Omental fat pad (tissue), 4 donors: ENCODE measurements around the gene SPINK2. TPM values are rescaled to one million over a fixed set of nuclear protein-coding genes. Genes with fewer than 3 reads are reported as not detected.

Experiments used
- ATAC-seq: fragments of 150-250 bp; one replicate; pipeline ENCODE4 v1.9.1; 2016; ENCODE audit warnings: mild to moderate bottlenecking, moderate library complexity; ENCODE audit not compliant: low FRiP score
- DNase-seq: peaks from one replicate; pipeline ENCODE4 v3.0.0-alpha.2; 2019; ENCODE audit warnings: low spot score
- total RNA-seq, 4 donors: library from RNA; depleted of rRNA; stranded (reverse); fragments of >200 nt; gene quantifications; one replicate each; pipeline ENCODE4 v1.1.0, GENCODE V29; 2016
- TF ChIP-seq, protein P1 (sequence below), 3 donors: fragments of 450-650 bp; IDR thresholded peaks; one replicate each; pipeline ENCODE4 v1.5.1; 2016 to 2017; ENCODE audit warnings: antibody characterized with exemption in 3 of 3, mild to moderate bottlenecking in 3 of 3, moderate library complexity in 2 of 3

SPINK2 gene
- total RNA-seq, 4 donors from 2014 or later = 5.7 TPM; not detected in 3

DNA sequence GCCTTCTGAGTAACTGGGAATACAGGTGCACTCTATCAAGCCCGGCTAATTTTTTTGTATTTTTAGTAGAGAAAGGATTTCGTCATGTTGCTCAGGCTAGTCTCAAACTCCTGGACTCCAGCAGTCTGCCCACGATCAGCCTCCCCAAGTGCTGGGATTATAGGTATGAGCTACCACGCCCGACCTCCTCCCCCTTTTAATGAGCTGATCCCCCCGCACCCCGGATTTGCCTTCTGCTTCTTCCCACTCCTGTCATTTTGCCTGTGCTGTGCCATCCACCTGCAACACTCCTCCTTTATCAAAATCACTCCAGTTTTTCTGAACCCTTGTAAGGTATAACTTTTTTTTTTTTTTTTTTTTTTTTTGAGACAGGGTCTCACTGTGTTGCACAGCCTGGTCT is 33.4 kb downstream of the SPINK2 start:
- TF ChIP-seq, protein P1, sequence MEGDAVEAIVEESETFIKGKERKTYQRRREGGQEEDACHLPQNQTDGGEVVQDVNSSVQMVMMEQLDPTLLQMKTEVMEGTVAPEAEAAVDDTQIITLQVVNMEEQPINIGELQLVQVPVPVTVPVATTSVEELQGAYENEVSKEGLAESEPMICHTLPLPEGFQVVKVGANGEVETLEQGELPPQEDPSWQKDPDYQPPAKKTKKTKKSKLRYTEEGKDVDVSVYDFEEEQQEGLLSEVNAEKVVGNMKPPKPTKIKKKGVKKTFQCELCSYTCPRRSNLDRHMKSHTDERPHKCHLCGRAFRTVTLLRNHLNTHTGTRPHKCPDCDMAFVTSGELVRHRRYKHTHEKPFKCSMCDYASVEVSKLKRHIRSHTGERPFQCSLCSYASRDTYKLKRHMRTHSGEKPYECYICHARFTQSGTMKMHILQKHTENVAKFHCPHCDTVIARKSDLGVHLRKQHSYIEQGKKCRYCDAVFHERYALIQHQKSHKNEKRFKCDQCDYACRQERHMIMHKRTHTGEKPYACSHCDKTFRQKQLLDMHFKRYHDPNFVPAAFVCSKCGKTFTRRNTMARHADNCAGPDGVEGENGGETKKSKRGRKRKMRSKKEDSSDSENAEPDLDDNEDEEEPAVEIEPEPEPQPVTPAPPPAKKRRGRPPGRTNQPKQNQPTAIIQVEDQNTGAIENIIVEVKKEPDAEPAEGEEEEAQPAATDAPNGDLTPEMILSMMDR (IDR thresholded peaks at IDR 0.05) = no peak
- no peak for ATAC-seq
- DNase-seq = no peak

DNA sequence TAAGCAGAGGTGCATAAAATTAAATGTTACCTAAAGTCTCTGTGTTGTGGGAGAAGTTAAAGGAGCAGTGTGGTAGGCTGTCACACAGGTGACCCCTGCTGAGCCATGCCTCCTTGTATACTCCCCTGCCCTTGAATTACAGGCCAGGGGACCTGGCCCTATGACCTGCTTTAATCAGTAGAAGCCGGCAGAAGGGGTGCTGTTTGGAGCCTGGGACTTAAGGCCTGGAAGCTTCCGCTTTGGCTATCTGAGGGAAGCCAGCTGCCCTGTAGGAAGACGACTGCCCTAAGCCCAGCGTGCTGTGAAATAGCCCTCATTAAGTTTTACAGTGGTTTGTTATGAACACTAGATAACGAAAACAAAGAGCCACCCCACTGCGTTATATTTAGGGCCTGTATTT is 34.1 kb downstream of the SPINK2 start:
- no peak for DNase-seq
- peak; percentile 14 for ATAC-seq
- TF ChIP-seq, protein P1 (IDR thresholded peaks at IDR 0.05) = no peak

DNA sequence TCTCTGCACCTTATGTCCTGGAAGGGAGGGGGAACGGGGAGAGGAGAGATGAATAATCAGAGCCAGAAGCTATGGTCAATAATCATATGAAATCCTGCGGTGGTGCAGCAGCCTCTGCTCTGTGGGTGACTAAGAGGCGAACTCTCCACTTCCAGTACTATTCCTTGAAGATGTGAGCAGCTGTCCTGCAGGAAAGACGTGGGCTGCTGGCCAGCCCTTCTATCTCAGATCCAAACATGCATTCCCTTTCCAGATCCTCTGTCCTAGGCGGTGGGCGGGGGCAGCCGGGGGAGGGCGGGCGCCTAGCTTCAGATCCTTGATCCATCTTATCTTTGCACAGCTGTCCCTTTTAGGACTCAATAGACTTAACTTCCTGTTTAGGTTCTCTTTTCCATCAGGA is 34.5 kb downstream of the SPINK2 start:
- peak; percentile 76 for ATAC-seq
- TF ChIP-seq, protein P1 (IDR thresholded peaks at IDR 0.05) = no peak
- DNase-seq = no peak

DNA sequence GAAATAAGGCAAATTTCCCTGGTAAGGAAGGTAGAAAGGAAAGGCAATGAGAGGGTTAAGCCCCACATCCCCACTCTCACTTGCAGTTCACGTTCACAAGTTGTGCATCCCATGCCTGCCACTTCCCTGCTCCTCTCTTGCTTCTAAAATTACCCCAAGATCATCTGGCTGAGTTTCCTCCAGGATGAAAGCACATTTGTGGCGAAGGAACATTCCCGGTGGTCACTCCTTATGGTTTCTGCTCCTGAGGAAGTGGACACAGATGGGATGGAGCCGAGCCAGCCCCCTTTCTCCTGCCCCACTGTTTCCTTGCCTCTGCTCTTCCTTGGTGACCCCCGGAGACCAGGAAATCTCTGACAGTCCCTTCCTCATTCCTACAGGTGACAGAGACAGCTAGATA is 37.5 kb downstream of the SPINK2 start:
- TF ChIP-seq, protein P1 (IDR thresholded peaks at IDR 0.05) = no peak
- no peak for ATAC-seq

DNA sequence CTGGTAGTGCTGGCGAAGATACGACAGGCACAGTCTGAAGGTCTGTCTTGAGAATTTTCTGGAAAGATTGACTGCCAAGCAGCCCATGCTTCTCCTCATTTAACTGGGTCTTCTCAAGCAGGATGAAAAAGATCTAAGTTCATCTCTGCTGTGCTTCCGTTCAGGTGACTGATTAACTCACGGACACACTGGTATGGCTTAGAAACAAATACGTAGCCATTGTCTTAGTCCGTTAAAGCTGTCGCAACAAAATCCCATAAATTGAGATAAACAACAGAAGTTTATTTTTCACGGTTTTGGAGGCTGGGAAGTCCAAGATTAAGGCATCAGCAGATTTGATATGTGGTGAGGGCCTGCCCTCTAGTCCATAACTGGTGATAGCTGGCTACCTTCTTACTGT is 39.5 kb downstream of the SPINK2 start:
- TF ChIP-seq, protein P1 (IDR thresholded peaks at IDR 0.05) = no peak
- DNase-seq = no peak
- ATAC-seq = no peak

More for the DNA sequence above, 37.5 kb downstream of the SPINK2 start:
- no peak for DNase-seq

DNA sequence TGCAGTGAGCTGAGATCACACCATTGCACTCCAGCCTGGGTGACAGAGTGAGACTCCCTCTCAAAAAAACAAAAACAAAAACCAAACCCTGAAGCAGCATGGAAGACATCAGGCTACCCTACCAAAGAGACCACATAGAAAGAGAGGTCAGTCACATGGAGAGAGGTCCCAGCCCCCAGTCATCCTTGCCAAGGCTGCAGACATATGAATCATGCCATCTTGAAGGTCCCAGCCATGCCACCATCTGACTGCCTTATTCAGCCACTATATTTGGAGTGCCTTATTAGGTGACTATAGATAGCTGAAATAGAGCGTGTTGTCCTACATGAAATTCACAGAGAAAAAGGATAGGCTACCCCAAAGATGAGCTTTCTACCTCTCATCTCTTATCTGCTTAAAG is 48.2 kb downstream of the SPINK2 start:
- DNase-seq = no peak
- TF ChIP-seq, protein P1 (IDR thresholded peaks at IDR 0.05) = no peak
- no peak for ATAC-seq

DNA sequence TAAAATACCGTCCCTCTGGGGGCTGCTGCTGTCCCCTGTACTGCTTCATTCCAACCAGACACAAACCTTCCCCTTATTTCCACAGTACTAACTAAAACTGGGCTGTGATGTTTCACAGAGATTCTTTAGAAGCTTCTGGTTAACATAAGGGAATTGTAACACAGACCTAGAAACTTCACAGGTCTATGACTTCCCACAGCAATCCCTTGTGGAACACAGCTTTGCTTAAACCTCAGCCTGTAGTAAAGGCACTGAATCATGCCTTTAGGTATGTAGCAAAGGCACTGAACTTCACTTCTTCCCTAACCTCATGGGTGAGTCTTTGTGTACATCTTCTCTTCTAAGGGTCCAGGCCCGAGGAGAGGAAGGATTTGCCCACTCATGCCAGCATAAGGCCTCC is 49.4 kb downstream of the SPINK2 start:
- no peak for DNase-seq
- TF ChIP-seq, protein P1 (IDR thresholded peaks at IDR 0.05) = no peak
- ATAC-seq = no peak
